Ovary (tissue), 9 donors: Measurements from ENCODE around the gene ESPN. TPM values are rescaled to one million over a fixed set of nuclear protein-coding genes. Genes with fewer than 3 reads are reported as not detected.

Experiments used
- DNase-seq, 5 donors: peaks; one replicate each; pipeline ENCODE4 v3.0.0-alpha.2; 2019 to 2020
- H3K27ac ChIP-seq, 2 donors: fragments of 200-600 bp; one replicate each; pipeline versions ENCODE4 v1.5.1 to v1.8.0; 2019 to 2022
- H3K27me3 ChIP-seq: fragments of 200-600 bp; one replicate; pipeline ENCODE4 v1.8.0; 2022
- H3K36me3 ChIP-seq: fragments of 200-600 bp; sonication (generic); one replicate; pipeline ENCODE4 v1.5.1; 2019
- H3K4me1 ChIP-seq: one replicate; pipeline ENCODE4 v1.8.1; 2013; ENCODE audit warnings: mild to moderate bottlenecking, moderate library complexity; ENCODE audit not compliant: insufficient read depth
- H3K4me3 ChIP-seq: fragments of 200-600 bp; sonication (generic); one replicate; pipeline ENCODE4 v1.5.1; 2017
- H3K9me3 ChIP-seq, 2 donors: fragments of 200-600 bp in 1 of 2; sonication (generic) in 1 of 2; one replicate each; pipeline versions ENCODE4 v1.5.1 to v1.8.1; 2013 to 2019; ENCODE audit warnings: mild to moderate bottlenecking in 1 of 2, moderate library complexity in 1 of 2
- CTCF ChIP-seq, 3 donors: fragments of 450-650 bp in 2 of 3; fragments of 200-600 bp in 1 of 3; IDR thresholded peaks; one replicate each; pipeline versions ENCODE4 v1.5.1 to v1.8.0; 2016 to 2022; ENCODE audit warnings: antibody characterized with exemption in 3 of 3, mild to moderate bottlenecking in 1 of 3
- EP300 ChIP-seq: sonication (generic); formaldehyde crosslinking; IDR thresholded peaks from one replicate; pipeline ENCODE4 v1.6.1; 2017; ENCODE audit warnings: antibody characterized with exemption
- POLR2A ChIP-seq: fragments of 450-650 bp; IDR thresholded peaks from one replicate; pipeline ENCODE4 v1.6.1; 2017; ENCODE audit warnings: antibody characterized with exemption, mild to moderate bottlenecking, moderate library complexity
- WGBS, 3 donors: extraction: QIAGEN DNeasy Blood & Tissue Kit in 1 of 3; methylation state at CpG; one replicate each; pipeline versions ENCODE4 v1.1.5 to v1.1.7; 2013 to 2017; 5-methylcytosine and 5-hydroxymethylcytosine counted together
- intact Hi-C, 4 donors: fragments of 100-400 bp; cut with DNase I; formaldehyde crosslinking; loops; one replicate each; pipeline versions ENCODE4 v1.11.0 to v1.15.1; 2022 to 2023
- polyA plus RNA-seq, 2 donors: library from polyadenylated mRNA; stranded (reverse); fragments of 200-250 nt in 1 of 2; fragments of 350-450 nt in 1 of 2; fragmentation: Illumina TruSeq in 1 of 2; extraction: RNeasy Lipid Tissue Mini Kit (QIAGEN cat#74804) in 1 of 2; gene quantifications; one replicate each; pipeline ENCODE4 v1.2.3, GENCODE V29; 2013 to 2014
- total RNA-seq, 7 donors: library from RNA; depleted of rRNA in 2 of 7; stranded (reverse); fragments of >200 nt in 2 of 7; fragmentation: NEBNext Ultra II Directional in 3 of 7; extraction: Animal tissue kit (Norgen Biotek cat#: 25700) in 3 of 7; gene quantifications; one replicate each; pipeline versions ENCODE4 v1.1.0 to v1.2.4, GENCODE V29; 2016 to 2023
- donor health status: DM: no; HTN: no; CAD: no; lungs with moderate emphysema.
- donor health status: DM: no; HTN: no; CAD: no.
- donor health status: Bipolar disorder and iron deficiency.
- donor health status: DM: yes; HTN: yes; CAD: no.
- donor health status: DM: no; HTN: no; CAD: no.
- donor health status: DM: yes; HTN: yes; CAD: no.

Gene ESPN
- total and polyA plus RNA-seq, 9 donors = 0.11 to 46.2 (median 1.5) TPM; not detected in 1

- no peak overlapping the region for H3K4me3 ChIP-seq
- no peaks in the 10 kb centered on the region for H3K9me3 ChIP-seq
- intact Hi-C loops = no loop called here
- DNase-seq = no peak
- no peaks in the 10 kb centered on the region for H3K27me3 ChIP-seq
- no peaks in the 10 kb centered on the region for H3K36me3 ChIP-seq
- TF ChIP-seq EP300 (no peak), POLR2A (no peak), CTCF (IDR thresholded peaks at IDR 0.05) (no peak)
- WGBS, 3 donors = 96 to 98% (median 97%) methylated on average over 12 of the region's 12 CpGs
- no peaks in the 10 kb centered on the region for H3K4me1 ChIP-seq
- no peak overlapping the region for H3K27ac ChIP-seq
These were observed 42.6 kb downstream of the ESPN start for GRCh38 chr1:6467224-6467623.

GRCh38 chr1:6467744-6468688, 43.4 kb downstream of the ESPN start:
- TF ChIP-seq POLR2A = no peak
- no peak for DNase-seq
- Histone ChIP-seq H3K27ac (no peak overlapping the region), H3K4me3 (no peak overlapping the region), H3K27me3 (no peaks in the 10 kb centered on the region), H3K4me1 (no peaks in the 10 kb centered on the region), H3K36me3 (no peaks in the 10 kb centered on the region), H3K9me3 (no peaks in the 10 kb centered on the region)
- WGBS, 3 donors = 88 to 94% (median 89%) methylated on average over 29 to 30 of the region's 30 CpGs
- intact Hi-C loops = no loop called here

- WGBS, 3 donors = 90 to 93% (median 90%) methylated on average over 13 of the region's 13 CpGs
- H3K27me3 ChIP-seq = no peaks in the 10 kb centered on the region
- intact Hi-C loops = no loop called here
- no peaks in the 10 kb centered on the region for H3K9me3 ChIP-seq
- DNase-seq = no peak
- TF ChIP-seq CTCF (IDR thresholded peaks at IDR 0.05) (no peak), EP300 (no peak), POLR2A (no peak)
- H3K4me3 ChIP-seq = no peak overlapping the region
- H3K4me1 ChIP-seq = no peaks in the 10 kb centered on the region
- H3K36me3 ChIP-seq = no peaks in the 10 kb centered on the region
- H3K27ac ChIP-seq = no peak overlapping the region
These were observed 44.3 kb downstream of the ESPN start for GRCh38 chr1:6468729-6469461.

GRCh38 chr1:6470132-6471085, 45.8 kb downstream of the ESPN start:
- WGBS, 3 donors = 79 to 86% (median 80%) methylated on average over 59 to 67 of the region's 67 CpGs
- no peaks in the 10 kb centered on the region for H3K36me3 ChIP-seq

More at GRCh38 chr1:6470132-6471085, 45.8 kb downstream of the ESPN start:
- Histone ChIP-seq H3K4me3 (no peak overlapping the region), H3K27me3 (no peaks in the 10 kb centered on the region), H3K4me1 (no peaks in the 10 kb centered on the region), H3K27ac (no peak overlapping the region), H3K9me3 (no peaks in the 10 kb centered on the region)
- DNase-seq = no peak
- intact Hi-C loops = no loop called here
- no peak for TF ChIP-seq POLR2A
- no peak for TF ChIP-seq CTCF (IDR thresholded peaks at IDR 0.05)
- no peak for TF ChIP-seq EP300
